Measurements from ENCODE around the gene TKTL2.

DNA sequence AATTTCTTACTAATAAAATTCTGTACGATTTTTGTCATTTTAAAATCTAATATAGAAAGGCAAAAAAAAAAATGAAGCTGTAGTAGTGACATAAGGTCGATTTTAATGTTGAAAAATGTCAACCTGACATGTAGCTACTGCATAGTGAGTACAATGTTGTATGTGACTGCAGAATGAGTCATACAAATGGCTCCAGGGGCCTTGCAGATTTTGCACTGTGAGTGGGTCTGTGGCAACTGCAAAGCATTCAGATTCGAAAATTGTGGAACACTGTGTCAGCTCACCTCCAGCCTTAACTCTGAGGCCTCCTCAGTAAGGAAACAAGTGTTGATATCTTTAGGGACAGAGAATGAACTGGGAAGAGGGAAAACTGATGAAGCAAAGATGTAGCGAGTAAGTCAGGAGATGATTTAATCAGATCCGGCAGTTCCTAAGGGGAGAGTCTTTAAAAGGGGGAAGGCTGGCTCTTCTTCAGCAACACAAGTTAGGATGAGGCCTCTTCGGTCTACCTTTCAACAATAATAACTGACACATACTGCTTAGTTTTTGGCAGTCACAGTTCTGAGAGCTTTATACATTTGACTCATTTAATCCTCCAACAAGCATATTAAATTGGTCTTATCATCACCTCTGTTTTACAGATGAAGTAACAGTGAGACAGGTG is 24.9 kb downstream of the TKTL2 start:
- no peak for TF ChIP-seq TAF1 (IDR thresholded peaks at IDR 0.05; ENCODE audit: borderline replicate concordance, insufficient read depth, low read length)
- TF ChIP-seq, protein P1, sequence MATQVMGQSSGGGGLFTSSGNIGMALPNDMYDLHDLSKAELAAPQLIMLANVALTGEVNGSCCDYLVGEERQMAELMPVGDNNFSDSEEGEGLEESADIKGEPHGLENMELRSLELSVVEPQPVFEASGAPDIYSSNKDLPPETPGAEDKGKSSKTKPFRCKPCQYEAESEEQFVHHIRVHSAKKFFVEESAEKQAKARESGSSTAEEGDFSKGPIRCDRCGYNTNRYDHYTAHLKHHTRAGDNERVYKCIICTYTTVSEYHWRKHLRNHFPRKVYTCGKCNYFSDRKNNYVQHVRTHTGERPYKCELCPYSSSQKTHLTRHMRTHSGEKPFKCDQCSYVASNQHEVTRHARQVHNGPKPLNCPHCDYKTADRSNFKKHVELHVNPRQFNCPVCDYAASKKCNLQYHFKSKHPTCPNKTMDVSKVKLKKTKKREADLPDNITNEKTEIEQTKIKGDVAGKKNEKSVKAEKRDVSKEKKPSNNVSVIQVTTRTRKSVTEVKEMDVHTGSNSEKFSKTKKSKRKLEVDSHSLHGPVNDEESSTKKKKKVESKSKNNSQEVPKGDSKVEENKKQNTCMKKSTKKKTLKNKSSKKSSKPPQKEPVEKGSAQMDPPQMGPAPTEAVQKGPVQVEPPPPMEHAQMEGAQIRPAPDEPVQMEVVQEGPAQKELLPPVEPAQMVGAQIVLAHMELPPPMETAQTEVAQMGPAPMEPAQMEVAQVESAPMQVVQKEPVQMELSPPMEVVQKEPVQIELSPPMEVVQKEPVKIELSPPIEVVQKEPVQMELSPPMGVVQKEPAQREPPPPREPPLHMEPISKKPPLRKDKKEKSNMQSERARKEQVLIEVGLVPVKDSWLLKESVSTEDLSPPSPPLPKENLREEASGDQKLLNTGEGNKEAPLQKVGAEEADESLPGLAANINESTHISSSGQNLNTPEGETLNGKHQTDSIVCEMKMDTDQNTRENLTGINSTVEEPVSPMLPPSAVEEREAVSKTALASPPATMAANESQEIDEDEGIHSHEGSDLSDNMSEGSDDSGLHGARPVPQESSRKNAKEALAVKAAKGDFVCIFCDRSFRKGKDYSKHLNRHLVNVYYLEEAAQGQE (IDR thresholded peaks at IDR 0.05; ENCODE audit: insufficient read depth in 1 of 2, low read depth in 2 of 2, low read length in 2 of 2): no peak
- no peak for TF ChIP-seq POLR2AphosphoS5 (IDR thresholded peaks at IDR 0.05; ENCODE audit: low read depth, low read length)
- TF ChIP-seq SIN3A (IDR thresholded peaks at IDR 0.05; ENCODE audit: borderline replicate concordance, insufficient read depth, low read length): no peak
- TF ChIP-seq FOXP2 (optimal IDR thresholded peaks at IDR 0.05; ENCODE audit: borderline replicate concordance, extremely low read depth, extremely low read length, insufficient read depth): no peak

All from PFSK-1 (cell line).